ENCODE data around the gene TTC7B.

Gene TTC7B

DNA sequence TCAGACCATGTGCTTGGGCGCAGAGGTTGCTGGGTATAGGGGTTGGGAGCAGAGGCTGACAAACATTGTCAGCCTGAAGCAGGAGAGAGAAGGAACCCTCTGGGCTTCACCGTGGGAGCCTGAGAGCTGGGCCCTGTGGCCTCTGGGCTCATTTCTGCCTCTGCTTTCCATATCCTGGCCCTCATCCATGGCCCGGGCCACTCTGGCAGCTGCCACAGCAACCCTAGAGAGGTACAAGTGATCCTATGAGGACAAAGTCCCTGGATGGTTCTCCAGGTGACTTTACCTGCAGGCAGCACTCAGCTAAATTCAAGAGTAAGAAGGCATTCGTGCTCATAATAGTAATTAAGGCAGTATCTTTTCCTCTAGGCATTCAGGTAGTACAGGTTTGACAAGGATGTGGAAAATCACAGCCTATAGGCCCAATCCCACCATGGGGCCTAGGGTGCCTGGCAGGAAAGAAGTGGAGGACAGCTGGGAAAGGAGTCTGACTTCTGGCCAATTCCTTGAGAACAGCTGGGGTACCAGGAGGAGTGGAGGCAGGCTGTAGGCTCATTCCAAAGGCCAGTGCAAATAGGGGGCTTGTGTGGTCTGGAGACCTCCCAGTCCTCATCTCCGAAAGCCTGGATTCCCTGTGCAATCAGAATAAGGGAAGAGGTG is 3.6 kb upstream of the TTC7B start:
- TF ChIP-seq SIN3A (IDR thresholded peaks at IDR 0.05; ENCODE audit: borderline replicate concordance, insufficient read depth, low read length) = no peak

DNA sequence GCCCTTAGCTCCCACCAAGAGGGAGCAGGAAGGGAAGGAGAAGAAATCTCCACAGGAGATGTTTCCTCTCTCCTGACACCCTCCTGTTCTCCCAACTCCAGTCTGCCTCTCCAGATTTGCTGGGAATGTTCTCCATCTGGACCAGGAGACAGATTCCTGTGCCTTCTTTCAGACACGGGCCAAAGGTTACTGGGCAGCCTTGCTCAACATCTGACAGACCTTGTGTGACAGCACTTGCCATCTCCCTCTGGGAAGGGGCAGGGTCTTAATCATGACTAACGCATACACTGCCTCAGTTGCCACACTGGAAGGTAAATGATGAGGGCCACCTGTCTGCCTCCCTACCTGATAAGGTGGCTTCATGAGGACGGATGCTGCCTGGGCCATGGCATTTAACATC is 2.5 kb upstream of the TTC7B start:
- TF ChIP-seq POLR2AphosphoS5 (IDR thresholded peaks at IDR 0.05; ENCODE audit: low read depth, low read length) (no peak), SIN3A (IDR thresholded peaks at IDR 0.05; ENCODE audit: borderline replicate concordance, insufficient read depth, low read length) (no peak), TAF1 (IDR thresholded peaks at IDR 0.05; ENCODE audit: borderline replicate concordance, insufficient read depth, low read length) (no peak), FOXP2 (optimal IDR thresholded peaks at IDR 0.05; ENCODE audit: borderline replicate concordance, extremely low read depth, extremely low read length, insufficient read depth) (no peak)
- TF ChIP-seq, protein P1, sequence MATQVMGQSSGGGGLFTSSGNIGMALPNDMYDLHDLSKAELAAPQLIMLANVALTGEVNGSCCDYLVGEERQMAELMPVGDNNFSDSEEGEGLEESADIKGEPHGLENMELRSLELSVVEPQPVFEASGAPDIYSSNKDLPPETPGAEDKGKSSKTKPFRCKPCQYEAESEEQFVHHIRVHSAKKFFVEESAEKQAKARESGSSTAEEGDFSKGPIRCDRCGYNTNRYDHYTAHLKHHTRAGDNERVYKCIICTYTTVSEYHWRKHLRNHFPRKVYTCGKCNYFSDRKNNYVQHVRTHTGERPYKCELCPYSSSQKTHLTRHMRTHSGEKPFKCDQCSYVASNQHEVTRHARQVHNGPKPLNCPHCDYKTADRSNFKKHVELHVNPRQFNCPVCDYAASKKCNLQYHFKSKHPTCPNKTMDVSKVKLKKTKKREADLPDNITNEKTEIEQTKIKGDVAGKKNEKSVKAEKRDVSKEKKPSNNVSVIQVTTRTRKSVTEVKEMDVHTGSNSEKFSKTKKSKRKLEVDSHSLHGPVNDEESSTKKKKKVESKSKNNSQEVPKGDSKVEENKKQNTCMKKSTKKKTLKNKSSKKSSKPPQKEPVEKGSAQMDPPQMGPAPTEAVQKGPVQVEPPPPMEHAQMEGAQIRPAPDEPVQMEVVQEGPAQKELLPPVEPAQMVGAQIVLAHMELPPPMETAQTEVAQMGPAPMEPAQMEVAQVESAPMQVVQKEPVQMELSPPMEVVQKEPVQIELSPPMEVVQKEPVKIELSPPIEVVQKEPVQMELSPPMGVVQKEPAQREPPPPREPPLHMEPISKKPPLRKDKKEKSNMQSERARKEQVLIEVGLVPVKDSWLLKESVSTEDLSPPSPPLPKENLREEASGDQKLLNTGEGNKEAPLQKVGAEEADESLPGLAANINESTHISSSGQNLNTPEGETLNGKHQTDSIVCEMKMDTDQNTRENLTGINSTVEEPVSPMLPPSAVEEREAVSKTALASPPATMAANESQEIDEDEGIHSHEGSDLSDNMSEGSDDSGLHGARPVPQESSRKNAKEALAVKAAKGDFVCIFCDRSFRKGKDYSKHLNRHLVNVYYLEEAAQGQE (IDR thresholded peaks at IDR 0.05; ENCODE audit: insufficient read depth in 1 of 2, low read depth in 2 of 2, low read length in 2 of 2) = no peak

DNA sequence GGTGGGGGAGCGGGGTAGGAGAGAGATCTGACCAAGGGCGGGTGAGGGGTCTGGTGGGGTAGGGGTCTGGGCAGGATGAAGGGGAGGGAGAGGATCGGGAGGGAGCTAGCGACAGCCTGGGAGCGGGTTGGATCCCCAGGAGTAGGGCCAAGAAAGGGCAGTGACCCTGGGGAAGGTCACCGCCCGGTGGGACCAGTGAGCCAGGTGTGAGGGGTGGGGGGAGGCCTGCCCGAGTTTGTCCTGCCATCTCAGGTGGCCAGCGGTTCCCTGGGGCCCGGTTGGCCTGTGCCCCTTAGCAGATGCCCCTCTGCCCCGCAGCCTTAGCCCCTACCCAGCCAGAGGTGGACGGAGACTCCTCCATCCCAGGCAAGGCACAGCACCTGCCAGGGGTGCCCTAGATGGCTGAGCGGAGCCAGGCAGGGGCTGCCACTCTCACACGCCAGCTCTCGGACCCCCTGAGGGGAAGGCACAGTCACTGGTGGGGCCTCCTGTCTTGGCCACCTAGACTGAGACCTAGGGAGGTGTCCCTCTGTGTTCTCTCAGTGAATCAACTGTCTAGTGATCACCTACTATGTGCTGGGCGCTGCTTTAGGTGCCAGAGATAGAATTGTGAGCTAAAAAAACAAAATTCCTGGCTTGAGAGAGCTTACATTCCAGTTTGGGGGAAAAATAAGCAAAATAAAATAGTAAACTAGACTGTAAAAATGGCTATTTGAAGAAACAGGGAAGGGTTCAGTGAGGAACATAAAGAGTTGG is 629 bp upstream of the TTC7B start:
- TF ChIP-seq POLR2AphosphoS5 (IDR thresholded peaks at IDR 0.05; ENCODE audit: low read depth, low read length) (no peak), FOXP2 (optimal IDR thresholded peaks at IDR 0.05; ENCODE audit: borderline replicate concordance, extremely low read depth, extremely low read length, insufficient read depth) (no peak), SIN3A (IDR thresholded peaks at IDR 0.05; ENCODE audit: borderline replicate concordance, insufficient read depth, low read length) (no peak), TAF1 (IDR thresholded peaks at IDR 0.05; ENCODE audit: borderline replicate concordance, insufficient read depth, low read length) (no peak)
- TF ChIP-seq, protein P1 (IDR thresholded peaks at IDR 0.05; ENCODE audit: insufficient read depth in 1 of 2, low read depth in 2 of 2, low read length in 2 of 2) = no peak

DNA sequence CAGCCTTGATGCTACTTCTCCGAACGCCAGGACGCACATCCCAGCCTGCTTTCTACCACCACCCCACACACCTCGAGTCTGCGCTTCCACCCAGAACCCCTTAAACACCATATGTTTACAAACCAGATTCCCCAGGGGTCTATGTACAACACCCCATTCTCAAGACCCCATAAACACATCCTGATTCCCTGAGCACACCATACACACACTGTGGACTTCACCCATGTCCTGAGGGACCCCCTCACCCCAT is 733 bp downstream of the TTC7B start:
- TF ChIP-seq TAF1 (IDR thresholded peaks at IDR 0.05; ENCODE audit: borderline replicate concordance, insufficient read depth, low read length) (no peak), FOXP2 (optimal IDR thresholded peaks at IDR 0.05; ENCODE audit: borderline replicate concordance, extremely low read depth, extremely low read length, insufficient read depth) (no peak), SIN3A (IDR thresholded peaks at IDR 0.05; ENCODE audit: borderline replicate concordance, insufficient read depth, low read length) (no peak), POLR2AphosphoS5 (IDR thresholded peaks at IDR 0.05; ENCODE audit: low read depth, low read length) (no peak)
- TF ChIP-seq, protein P1 (IDR thresholded peaks at IDR 0.05; ENCODE audit: insufficient read depth in 1 of 2, low read depth in 2 of 2, low read length in 2 of 2) = no peak

DNA sequence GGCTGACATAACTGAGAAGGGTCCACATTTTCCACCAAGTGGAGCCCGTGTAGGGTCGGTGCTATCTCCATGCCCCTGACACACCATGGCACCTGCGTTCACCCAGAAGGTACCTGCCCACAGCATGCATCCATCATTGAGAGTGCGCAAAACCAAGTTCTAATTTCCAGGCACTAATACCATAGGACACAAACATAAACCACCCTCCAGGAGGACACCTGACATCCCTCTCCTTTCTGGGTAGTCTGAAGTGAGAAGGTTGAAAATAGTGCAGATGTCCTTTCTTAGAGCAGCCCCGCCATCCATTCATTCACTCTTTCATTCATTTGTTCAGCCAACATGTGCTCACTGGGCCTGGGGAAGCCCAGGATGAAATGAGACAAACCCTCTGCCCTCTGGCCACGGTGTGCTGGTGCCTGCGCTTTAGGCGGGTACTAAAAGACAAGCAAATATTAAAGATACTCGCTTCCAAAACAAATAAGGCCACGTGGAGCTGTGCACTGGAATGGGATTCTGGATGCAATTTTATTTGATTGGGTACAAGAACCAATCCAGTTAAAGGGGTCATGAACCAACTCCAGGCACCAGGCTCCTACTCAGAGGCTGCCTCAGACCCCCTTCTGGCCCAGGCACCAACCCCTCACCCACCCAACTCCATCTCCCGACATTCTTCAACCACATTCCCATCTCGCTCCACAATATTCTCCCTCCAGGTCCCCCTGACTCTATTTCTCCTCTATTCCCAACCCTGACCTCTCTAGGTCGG is 1.2 kb downstream of the TTC7B start:
- TF ChIP-seq, protein P1 (IDR thresholded peaks at IDR 0.05; ENCODE audit: insufficient read depth in 1 of 2, low read depth in 2 of 2, low read length in 2 of 2) = no peak
